Esophagus muscularis mucosa (tissue), 4 donors: ENCODE measurements around the gene NCKAP5. TPM values are rescaled to one million over a fixed set of nuclear protein-coding genes. Genes with fewer than 3 reads are reported as not detected.

ENCODE experiments used
- DNase-seq: peaks from one replicate; pipeline ENCODE4 v3.0.0-alpha.2; 2017; ENCODE audit errors: extremely low spot score
- H3K27ac ChIP-seq, 4 donors: fragments of 200-600 bp; sonication (generic); replicated peaks in 1 of 4; 1 replicate in 3 of 4; 2 replicates in 1 of 4; pipeline ENCODE4 v1.5.1; 2016 to 2019; ENCODE audit warnings: mild to moderate bottlenecking in 1 of 4
- H3K27me3 ChIP-seq, 4 donors: fragments of 200-600 bp; sonication (generic); one replicate each; pipeline versions ENCODE4 v1.5.1 to v1.6.0; 2016 to 2019
- H3K36me3 ChIP-seq, 4 donors: fragments of 200-600 bp; sonication (generic); one replicate each; pipeline ENCODE4 v1.5.1; 2016 to 2019
- H3K4me1 ChIP-seq, 4 donors: fragments of 200-600 bp; sonication (generic); one replicate each; pipeline ENCODE4 v1.5.1; 2016 to 2019
- H3K4me3 ChIP-seq, 4 donors: fragments of 200-600 bp; sonication (generic); 1 replicate in 2 of 4; 2 replicates in 2 of 4; pipeline ENCODE4 v1.5.1; 2016 to 2019; ENCODE audit warnings: mild to moderate bottlenecking in 4 of 4, moderate library complexity in 1 of 4
- H3K9me3 ChIP-seq, 4 donors: fragments of 200-600 bp; sonication (generic); 1 replicate in 3 of 4; 2 replicates in 1 of 4; pipeline ENCODE4 v1.5.1; 2016 to 2019
- CTCF ChIP-seq, 3 experiments: fragments of 200-600 bp in 2 of 3; fragments of 450-650 bp in 1 of 3; sonication (generic) in 2 of 3; IDR thresholded peaks; one replicate each; pipeline ENCODE4 v1.5.1; 2017 to 2019; ENCODE audit warnings: antibody characterized with exemption in 3 of 3, mild to moderate bottlenecking in 2 of 3, moderate library complexity in 1 of 3
- EP300 ChIP-seq: sonication (generic); formaldehyde crosslinking; IDR thresholded peaks from one replicate; pipeline ENCODE4 v1.6.1; 2017; ENCODE audit warnings: antibody characterized with exemption
- POLR2A ChIP-seq: fragments of 450-650 bp; IDR thresholded peaks from one replicate; pipeline ENCODE4 v1.6.1; 2017; ENCODE audit warnings: antibody characterized with exemption, moderate library complexity, mild to moderate bottlenecking, low read depth
- POLR2AphosphoS5 ChIP-seq, 2 donors: sonication (generic); formaldehyde crosslinking; IDR thresholded peaks; one replicate each; pipeline ENCODE4 v1.6.1; 2017; ENCODE audit warnings: antibody characterized with exemption in 2 of 2
- WGBS: methylation state at CpG from one replicate; pipeline ENCODE4 v1.1.5; 2018; 5-methylcytosine and 5-hydroxymethylcytosine counted together
- intact Hi-C: fragments of 100-400 bp; cut with DNase I; formaldehyde crosslinking; loops from one replicate; pipeline ENCODE4 v1.15.1; 2023
- total RNA-seq, 4 donors: library from RNA; depleted of rRNA; stranded (reverse); fragments of >200 nt; gene quantifications; one replicate each; pipeline versions ENCODE4 v1.1.0 to v1.2.1, GENCODE V29; 2016

The NCKAP5 gene
- total RNA-seq, 4 donors from 2014 or later, result 0.33 to 1.8 (median 1.0) TPM

- Histone ChIP-seq H3K4me3 (no peak overlapping the region), H3K27ac (no peak overlapping the region), H3K9me3 (peaks cover 0 to 4% (median 1%) of the 10 kb centered on the region in 4 donors), H3K27me3 (no peaks in the 10 kb centered on the region), H3K4me1 (no peaks in the 10 kb centered on the region), H3K36me3 (no peaks in the 10 kb centered on the region)
- DNase-seq, result no peak
- WGBS, result 91% methylated on average over 5 of the region's 5 CpGs
- no peak for TF ChIP-seq POLR2A
- no peak for TF ChIP-seq CTCF (IDR thresholded peaks at IDR 0.05)
- no peak for TF ChIP-seq POLR2AphosphoS5 (IDR thresholded peaks at IDR 0.05)
- TF ChIP-seq EP300, result no peak
- intact Hi-C loops, result no loop called here
Measured at GRCh38 chr2:133194777-133195335, 373.4 kb downstream of the NCKAP5 start.

- no peak overlapping the region for H3K27ac ChIP-seq
- H3K27me3 ChIP-seq, result no peaks in the 10 kb centered on the region
- H3K4me1 ChIP-seq, result no peaks in the 10 kb centered on the region
- intact Hi-C loops, result no loop called here
- TF ChIP-seq POLR2AphosphoS5 (IDR thresholded peaks at IDR 0.05) (no peak), POLR2A (no peak), CTCF (IDR thresholded peaks at IDR 0.05) (no peak), EP300 (no peak)
- no peak overlapping the region for H3K4me3 ChIP-seq
- no peaks in the 10 kb centered on the region for H3K36me3 ChIP-seq
- 52% methylated on average over 4 of the region's 4 CpGs for WGBS
- H3K9me3 ChIP-seq, result peaks cover 0 to 4% (median 1%) of the 10 kb centered on the region in 4 donors
- no peak for DNase-seq
Measured at GRCh38 chr2:133194362-133194655, 374.0 kb downstream of the NCKAP5 start.

- DNase-seq, result no peak
- no peak overlapping the region for H3K27ac ChIP-seq
- WGBS, result 93% methylated on average over 7 of the region's 7 CpGs
- H3K27me3 ChIP-seq, result no peaks in the 10 kb centered on the region
- TF ChIP-seq POLR2A (no peak), CTCF (IDR thresholded peaks at IDR 0.05) (no peak), POLR2AphosphoS5 (IDR thresholded peaks at IDR 0.05) (no peak), EP300 (no peak)
- H3K9me3 ChIP-seq, result peaks cover 0 to 4% (median 1%) of the 10 kb centered on the region in 4 donors
- no peaks in the 10 kb centered on the region for H3K4me1 ChIP-seq
- no peak overlapping the region for H3K4me3 ChIP-seq
- intact Hi-C loops, result no loop called here
- H3K36me3 ChIP-seq, result no peaks in the 10 kb centered on the region
Measured at GRCh38 chr2:133193544-133194361, 374.5 kb downstream of the NCKAP5 start.

- Histone ChIP-seq H3K4me3 (no peak overlapping the region), H3K27me3 (no peaks in the 10 kb centered on the region), H3K4me1 (no peaks in the 10 kb centered on the region), H3K36me3 (no peaks in the 10 kb centered on the region), H3K27ac (no peak overlapping the region), H3K9me3 (peaks cover 0 to 4% (median 1%) of the 10 kb centered on the region in 4 donors)
- TF ChIP-seq CTCF (IDR thresholded peaks at IDR 0.05), result no peak
- DNase-seq, result no peak
- intact Hi-C loops, result no loop called here
- 96% methylated on average over 3 of the region's 3 CpGs for WGBS
Measured at GRCh38 chr2:133192028-133192427, 376.2 kb downstream of the NCKAP5 start.
